Measurements from ENCODE around the gene GDF10. TPM values are rescaled to one million over a fixed set of nuclear protein-coding genes. Genes with fewer than 3 reads are reported as not detected.

GDF10 gene
- total RNA-seq, 1 donor from 2014 or later: 1.7 TPM

DNA sequence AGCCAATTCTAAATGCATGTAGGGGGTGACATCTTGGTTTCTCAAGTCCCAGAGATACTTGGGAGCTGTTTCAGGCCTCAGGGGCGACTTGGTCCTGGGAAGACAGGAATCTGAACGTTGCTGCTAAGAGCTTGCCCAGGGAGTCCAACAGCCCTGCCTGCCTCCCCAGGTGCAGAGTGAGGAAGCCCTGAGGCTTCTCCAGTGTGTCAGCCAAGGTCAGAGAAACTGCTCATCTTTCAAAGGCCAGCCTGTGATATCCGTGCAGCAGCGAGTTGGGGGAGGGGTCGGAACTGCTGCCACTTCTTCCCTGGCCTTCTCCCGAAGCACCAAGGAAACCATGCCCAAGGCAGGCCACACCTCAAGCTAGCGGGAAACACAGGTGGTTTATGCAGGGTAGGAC is 32.0 kb downstream of the GDF10 start:
- TF ChIP-seq POLR2AphosphoS5 (IDR thresholded peaks at IDR 0.05; ENCODE audit: insufficient read depth in 1 of 2, low read depth in 1 of 2): no peak
- no peak for TF ChIP-seq POLR2A (IDR thresholded peaks at IDR 0.05)
- TF ChIP-seq, protein P1, sequence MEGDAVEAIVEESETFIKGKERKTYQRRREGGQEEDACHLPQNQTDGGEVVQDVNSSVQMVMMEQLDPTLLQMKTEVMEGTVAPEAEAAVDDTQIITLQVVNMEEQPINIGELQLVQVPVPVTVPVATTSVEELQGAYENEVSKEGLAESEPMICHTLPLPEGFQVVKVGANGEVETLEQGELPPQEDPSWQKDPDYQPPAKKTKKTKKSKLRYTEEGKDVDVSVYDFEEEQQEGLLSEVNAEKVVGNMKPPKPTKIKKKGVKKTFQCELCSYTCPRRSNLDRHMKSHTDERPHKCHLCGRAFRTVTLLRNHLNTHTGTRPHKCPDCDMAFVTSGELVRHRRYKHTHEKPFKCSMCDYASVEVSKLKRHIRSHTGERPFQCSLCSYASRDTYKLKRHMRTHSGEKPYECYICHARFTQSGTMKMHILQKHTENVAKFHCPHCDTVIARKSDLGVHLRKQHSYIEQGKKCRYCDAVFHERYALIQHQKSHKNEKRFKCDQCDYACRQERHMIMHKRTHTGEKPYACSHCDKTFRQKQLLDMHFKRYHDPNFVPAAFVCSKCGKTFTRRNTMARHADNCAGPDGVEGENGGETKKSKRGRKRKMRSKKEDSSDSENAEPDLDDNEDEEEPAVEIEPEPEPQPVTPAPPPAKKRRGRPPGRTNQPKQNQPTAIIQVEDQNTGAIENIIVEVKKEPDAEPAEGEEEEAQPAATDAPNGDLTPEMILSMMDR (IDR thresholded peaks at IDR 0.05): no peak
- intact Hi-C loops (cut with DNase I): no loop called here
- Histone ChIP-seq H3K27ac (no peak overlapping the region), H3K4me3 (no peak overlapping the region), H3K36me3 (no peaks in the 10 kb centered on the region), H3K27me3 (no peaks in the 10 kb centered on the region), H3K9me3 (no peaks in the 10 kb centered on the region), H3K4me1 (no peaks in the 10 kb centered on the region)
- no peak for DNase-seq (ENCODE audit: extremely low spot score in 2 of 2)

DNA sequence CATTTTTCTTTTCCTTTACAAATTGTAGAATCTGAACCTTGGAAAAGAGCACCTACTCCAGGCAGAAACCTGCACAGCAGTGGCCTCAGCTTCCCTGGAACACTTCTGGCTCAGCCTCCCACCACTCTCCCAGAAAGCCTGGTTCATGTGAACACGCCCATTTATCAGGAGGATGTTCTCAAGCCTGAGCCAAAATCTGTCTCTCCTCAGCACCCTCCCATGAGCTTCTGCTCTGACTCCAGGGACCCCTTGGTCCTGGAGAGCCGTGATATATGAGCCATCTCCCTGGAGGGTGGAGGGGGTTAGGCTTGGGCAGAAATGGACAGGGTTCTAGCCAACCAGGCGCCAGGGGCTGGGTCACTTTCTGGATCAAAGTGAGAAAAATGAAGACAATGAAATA is 32.4 kb downstream of the GDF10 start:
- Histone ChIP-seq H3K36me3 (no peaks in the 10 kb centered on the region), H3K4me3 (no peak overlapping the region), H3K27me3 (no peaks in the 10 kb centered on the region), H3K9me3 (no peaks in the 10 kb centered on the region), H3K27ac (no peak overlapping the region), H3K4me1 (no peaks in the 10 kb centered on the region)
- intact Hi-C loops (cut with DNase I): no loop called here
- TF ChIP-seq, protein P1 (IDR thresholded peaks at IDR 0.05): no peak
- TF ChIP-seq POLR2AphosphoS5 (IDR thresholded peaks at IDR 0.05; ENCODE audit: insufficient read depth in 1 of 2, low read depth in 1 of 2) (no peak), POLR2A (IDR thresholded peaks at IDR 0.05) (no peak)
- no peak for DNase-seq (ENCODE audit: extremely low spot score in 2 of 2)

DNA sequence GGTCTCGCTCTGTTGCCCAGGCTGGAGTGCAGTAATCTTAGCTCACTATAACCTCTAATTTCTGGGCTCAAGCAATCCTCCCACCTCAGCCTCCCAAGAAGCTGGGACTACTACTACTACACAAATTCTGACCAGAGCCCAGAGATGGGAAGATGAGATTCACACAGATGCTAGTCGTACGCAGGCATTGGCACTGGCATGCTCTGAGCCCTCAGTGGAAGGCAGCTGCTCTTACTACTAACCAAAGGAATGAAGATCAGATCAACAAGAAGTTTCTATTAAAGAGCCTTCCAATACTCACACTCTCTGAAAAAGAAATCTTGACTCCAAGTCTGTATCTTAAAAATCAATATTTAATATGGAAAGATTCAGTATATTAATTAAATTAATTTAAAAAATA is 32.9 kb downstream of the GDF10 start:
- Histone ChIP-seq H3K4me3 (no peak overlapping the region), H3K36me3 (no peaks in the 10 kb centered on the region), H3K9me3 (no peaks in the 10 kb centered on the region), H3K27ac (no peak overlapping the region), H3K4me1 (no peaks in the 10 kb centered on the region), H3K27me3 (no peaks in the 10 kb centered on the region)
- intact Hi-C loops (cut with DNase I): no loop called here
- TF ChIP-seq POLR2A (IDR thresholded peaks at IDR 0.05): no peak
- TF ChIP-seq POLR2AphosphoS5 (IDR thresholded peaks at IDR 0.05; ENCODE audit: insufficient read depth in 1 of 2, low read depth in 1 of 2): no peak
- TF ChIP-seq, protein P1 (IDR thresholded peaks at IDR 0.05): no peak
- no peak for DNase-seq (ENCODE audit: extremely low spot score in 2 of 2)

DNA sequence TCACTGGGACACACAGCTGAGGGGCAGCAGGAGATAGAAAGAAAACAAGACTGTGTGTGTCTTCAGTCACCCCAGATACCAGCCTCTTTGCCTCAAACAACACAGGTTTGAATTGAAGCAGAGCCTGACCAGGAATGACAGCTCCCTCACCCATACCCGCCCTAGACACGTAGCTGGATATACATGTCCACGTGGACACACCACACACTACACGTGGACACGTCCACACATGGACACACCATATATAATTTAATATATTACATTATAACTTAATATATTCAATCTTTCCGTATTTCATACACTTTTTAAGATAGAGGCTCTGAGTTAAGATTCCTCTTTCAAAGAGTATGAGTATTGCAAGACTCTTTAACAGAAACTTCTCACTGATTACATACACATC is 33.5 kb downstream of the GDF10 start:
- Histone ChIP-seq H3K27me3 (no peaks in the 10 kb centered on the region), H3K9me3 (no peaks in the 10 kb centered on the region), H3K4me3 (no peak overlapping the region), H3K27ac (no peak overlapping the region), H3K4me1 (no peaks in the 10 kb centered on the region), H3K36me3 (no peaks in the 10 kb centered on the region)
- no peak for TF ChIP-seq POLR2AphosphoS5 (IDR thresholded peaks at IDR 0.05; ENCODE audit: insufficient read depth in 1 of 2, low read depth in 1 of 2)
- no peak for TF ChIP-seq POLR2A (IDR thresholded peaks at IDR 0.05)
- TF ChIP-seq, protein P1 (IDR thresholded peaks at IDR 0.05): no peak
- intact Hi-C loops (cut with DNase I): no loop called here
- no peak for DNase-seq (ENCODE audit: extremely low spot score in 2 of 2)

DNA sequence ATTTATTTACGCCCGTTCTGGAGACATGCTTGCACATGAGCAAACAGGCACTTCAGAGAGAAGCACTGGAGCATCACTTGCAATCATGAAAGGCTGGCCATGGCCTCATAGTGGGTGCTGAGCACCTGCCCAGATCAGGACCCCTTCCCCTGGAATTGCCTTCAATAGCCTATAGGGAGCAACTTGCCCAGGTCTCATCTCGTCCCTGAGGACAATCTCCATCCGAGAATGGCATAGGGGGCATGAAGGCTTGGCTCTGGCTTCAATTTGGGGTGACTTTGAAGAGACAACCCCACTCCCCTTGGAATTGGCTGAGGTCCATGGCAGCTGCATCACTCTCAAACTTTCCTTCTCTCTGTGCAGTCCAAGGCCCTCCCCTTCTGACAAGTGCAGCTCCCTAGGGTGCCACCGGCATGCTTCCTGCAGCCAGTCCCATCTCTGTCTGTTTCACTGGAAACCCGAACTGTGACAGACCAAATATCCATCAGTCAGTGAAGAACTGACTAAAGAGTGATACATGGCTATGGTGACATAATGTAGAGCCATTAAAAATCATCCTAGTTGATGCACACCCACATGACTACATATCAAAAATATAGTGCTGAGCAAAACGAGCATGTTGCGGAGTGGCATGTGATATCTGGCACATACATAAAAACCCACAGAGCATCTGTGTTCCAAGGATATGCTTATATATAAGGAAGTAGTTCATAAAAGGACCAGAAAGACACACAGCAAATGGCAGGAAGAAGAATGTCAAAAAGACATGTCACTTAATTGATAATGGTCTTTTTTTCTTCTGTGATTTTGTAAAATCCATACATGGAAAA is 34.7 kb downstream of the GDF10 start:
- H3K27ac ChIP-seq: no peak overlapping the region
- TF ChIP-seq POLR2AphosphoS5 (IDR thresholded peaks at IDR 0.05; ENCODE audit: insufficient read depth in 1 of 2, low read depth in 1 of 2): no peak
- TF ChIP-seq POLR2A (IDR thresholded peaks at IDR 0.05): no peak
- TF ChIP-seq, protein P1 (IDR thresholded peaks at IDR 0.05): no peak

More for the DNA sequence above, 34.7 kb downstream of the GDF10 start:
- Histone ChIP-seq H3K4me3 (no peak overlapping the region), H3K27me3 (no peaks in the 10 kb centered on the region), H3K9me3 (no peaks in the 10 kb centered on the region), H3K4me1 (no peaks in the 10 kb centered on the region), H3K36me3 (no peaks in the 10 kb centered on the region)
- DNase-seq (ENCODE audit: extremely low spot score in 2 of 2): no peak
- intact Hi-C loops (cut with DNase I): no loop called here

Measured in vagina (tissue), 2 donors.